ENCODE data around the gene TSPAN9. TPM values are rescaled to one million over a fixed set of nuclear protein-coding genes. Genes with fewer than 3 reads are reported as not detected.

Gene TSPAN9
- total RNA-seq, 1 experiment from 2014 or later = 9.6 TPM

DNA sequence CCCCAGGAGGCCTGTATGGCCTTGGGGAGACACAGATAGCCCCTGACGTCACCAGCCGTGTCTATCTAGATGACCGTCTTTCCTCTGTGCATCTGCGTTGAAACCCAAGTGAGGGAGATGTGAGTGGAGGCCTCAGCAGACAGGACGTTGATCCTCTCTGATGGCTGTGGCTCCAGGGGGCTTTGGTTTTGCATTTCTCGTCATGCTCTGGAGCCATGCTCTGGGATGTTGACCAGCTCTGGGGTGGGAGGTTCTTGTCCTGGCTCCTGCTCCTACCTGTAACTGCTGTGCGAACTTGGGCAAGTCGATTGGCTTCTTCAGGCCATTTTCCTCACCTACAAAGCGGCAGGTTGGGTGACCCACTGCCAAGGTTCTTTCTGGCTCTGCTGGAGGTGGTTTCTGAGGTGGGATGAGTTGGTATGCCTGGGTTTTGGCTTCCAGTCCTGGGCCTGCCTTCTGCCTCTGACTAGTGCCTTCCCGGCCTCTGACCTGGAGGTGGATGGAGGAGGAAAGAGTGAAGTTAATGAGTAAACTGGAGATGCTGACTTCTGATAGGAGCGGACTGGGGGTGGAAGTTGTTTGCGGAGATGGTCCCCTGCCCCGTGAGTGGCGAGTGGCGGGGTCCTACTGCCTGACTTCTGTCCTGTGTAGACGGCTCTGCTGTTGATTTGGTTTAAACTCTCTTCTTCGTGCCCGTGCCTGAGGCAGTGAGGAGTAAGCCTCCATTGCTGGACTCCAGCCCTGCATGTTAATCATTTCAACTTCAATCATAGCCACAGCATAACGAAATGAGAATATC lies 8.4 kb downstream of the TSPAN9 start:
- POLR2A ChIA-PET (ENCODE audit: unreplicated experiment) = no interaction called here
- no peaks in the 10 kb centered on the region for H4K20me1 ChIP-seq (ENCODE audit: insufficient read depth)
- CTCF ChIA-PET = no interaction called here
- no peaks in the 10 kb centered on the region for H3K9me2 ChIP-seq (ENCODE audit: insufficient read depth)
- peak in 1 of 2 experiments; percentile 5 for DNase-seq
- no peaks in the 10 kb centered on the region for H3F3A ChIP-seq (ENCODE audit: insufficient read depth, low read depth)
- no peaks in the 10 kb centered on the region for H3K9me3 ChIP-seq (ENCODE audit: insufficient read depth, low read depth)
- no TSS peak for BruUV-seq (replicated peaks)
- TF ChIP-seq CTCF (conservative IDR thresholded peaks at IDR 0.05) = no peak
- no peak for TF ChIP-seq EZH2 (IDR thresholded peaks at IDR 0.05; ENCODE audit: low read depth)
- no peak overlapping the region for H3K4me2 ChIP-seq
- intact Hi-C loops (cut with micrococcal nuclease; ENCODE audit: unreplicated experiment) = no loop called here
- no peaks in the 10 kb centered on the region for H3K4me1 ChIP-seq (replicated peaks; ENCODE audit: insufficient read depth)
- H3K27ac ChIP-seq = no peak overlapping the region
- H3K36me3 ChIP-seq (ENCODE audit: low read depth) = no peaks in the 10 kb centered on the region
- H2AFZ ChIP-seq = no peak overlapping the region
- no peaks in the 10 kb centered on the region for H3K27me3 ChIP-seq (ENCODE audit: insufficient read depth, low read depth)
- H3K4me3 ChIP-seq = no peak overlapping the region
- no peaks in the 10 kb centered on the region for H3K79me2 ChIP-seq (ENCODE audit: low read depth)

DNA sequence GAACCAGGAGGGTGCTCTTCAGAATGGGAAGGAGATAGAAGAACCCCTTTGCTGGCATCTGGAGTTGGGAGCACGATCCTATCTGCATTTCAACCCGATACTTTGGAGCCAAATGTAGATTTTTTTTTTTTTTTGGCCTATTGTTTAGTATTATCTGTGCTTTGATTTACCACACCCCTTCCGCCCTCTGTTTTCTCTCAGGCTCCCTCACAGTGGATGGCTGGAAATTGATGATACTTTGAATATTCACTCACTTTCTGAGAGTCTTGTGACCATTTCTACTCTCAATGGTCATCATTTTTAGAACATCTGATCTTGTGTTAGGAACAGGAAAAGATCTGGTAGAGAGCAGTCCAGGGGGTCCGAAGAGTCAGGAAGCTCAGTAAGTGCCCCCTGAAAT lies 9.0 kb downstream of the TSPAN9 start:
- no peaks in the 10 kb centered on the region for H3F3A ChIP-seq (ENCODE audit: insufficient read depth, low read depth)
- no peaks in the 10 kb centered on the region for H3K36me3 ChIP-seq (ENCODE audit: low read depth)
- no peaks in the 10 kb centered on the region for H3K79me2 ChIP-seq (ENCODE audit: low read depth)
- no peaks in the 10 kb centered on the region for H3K4me1 ChIP-seq (replicated peaks; ENCODE audit: insufficient read depth)
- no peak overlapping the region for H3K4me2 ChIP-seq
- intact Hi-C loops (cut with micrococcal nuclease; ENCODE audit: unreplicated experiment) = no loop called here
- H2AFZ ChIP-seq = no peak overlapping the region
- peak in 1 of 2 experiments; percentile 9 for DNase-seq
- TF ChIP-seq EZH2 (IDR thresholded peaks at IDR 0.05; ENCODE audit: low read depth) (no peak), CTCF (conservative IDR thresholded peaks at IDR 0.05) (no peak)
- ChIA-PET POLR2A (ENCODE audit: unreplicated experiment) (no interaction called here), CTCF (no interaction called here)
- H3K4me3 ChIP-seq = no peak overlapping the region
- H4K20me1 ChIP-seq (ENCODE audit: insufficient read depth) = no peaks in the 10 kb centered on the region
- no TSS peak for BruUV-seq (replicated peaks)
- no peaks in the 10 kb centered on the region for H3K9me2 ChIP-seq (ENCODE audit: insufficient read depth)
- H3K27me3 ChIP-seq (ENCODE audit: insufficient read depth, low read depth) = no peaks in the 10 kb centered on the region
- H3K9me3 ChIP-seq (ENCODE audit: insufficient read depth, low read depth) = no peaks in the 10 kb centered on the region
- no peak overlapping the region for H3K27ac ChIP-seq

GRCh38 chr12:3086729-3087323 lies 9.6 kb downstream of the TSPAN9 start:
- H3K79me2 ChIP-seq (ENCODE audit: low read depth) = no peaks in the 10 kb centered on the region
- CTCF ChIA-PET = no interaction called here
- peak in 1 of 2 experiments; percentile 19 for DNase-seq
- intact Hi-C loops (cut with micrococcal nuclease; ENCODE audit: unreplicated experiment) = no loop called here
- BruUV-seq (replicated peaks) = no TSS peak
- no peaks in the 10 kb centered on the region for H3K9me2 ChIP-seq (ENCODE audit: insufficient read depth)
- H2AFZ ChIP-seq = no peak overlapping the region
- TF ChIP-seq CTCF (conservative IDR thresholded peaks at IDR 0.05) = no peak
- no peak for TF ChIP-seq EZH2 (IDR thresholded peaks at IDR 0.05; ENCODE audit: low read depth)
- no peaks in the 10 kb centered on the region for H3F3A ChIP-seq (ENCODE audit: insufficient read depth, low read depth)
- no peaks in the 10 kb centered on the region for H3K4me1 ChIP-seq (replicated peaks; ENCODE audit: insufficient read depth)
- H3K27me3 ChIP-seq (ENCODE audit: insufficient read depth, low read depth) = no peaks in the 10 kb centered on the region
- no peaks in the 10 kb centered on the region for H3K9me3 ChIP-seq (ENCODE audit: insufficient read depth, low read depth)
- H3K4me2 ChIP-seq = no peak overlapping the region
- no peaks in the 10 kb centered on the region for H4K20me1 ChIP-seq (ENCODE audit: insufficient read depth)
- no peaks in the 10 kb centered on the region for H3K36me3 ChIP-seq (ENCODE audit: low read depth)
- POLR2A ChIA-PET (ENCODE audit: unreplicated experiment) = no interaction called here
- H3K27ac ChIP-seq = no peak overlapping the region
- no peak overlapping the region for H3K4me3 ChIP-seq
